IMR-90 (cell line): Measurements from ENCODE around the gene SLC22A5. TPM values are rescaled to one million over a fixed set of nuclear protein-coding genes. Genes with fewer than 3 reads are reported as not detected.

Experiments used
- ATAC-seq: fragments of 200-7000 bp; cut with Tn5 transposase; 2 replicates; pipeline ENCODE4 v1.9.1; 2020; ENCODE audit warnings: low read depth, mild to moderate bottlenecking, moderate library complexity
- BruUV-seq: library from RNA; stranded (reverse); fragments of 400-500 nt; replicated peaks from 2 replicates; lab custom pipeline; 2021; lab: Mats Ljungman, UMichigan
- CTCF ChIA-PET: fragments of 300-600 bp; formaldehyde crosslinking; extraction: SDS; loops from one replicate; lab custom pipeline; 2021; ENCODE audit warnings: antibody characterized with exemption; lab: Yijun Ruan, JAX
- POLR2A ChIA-PET: fragments of 300-600 bp; sonication (Branson Sonifier 250); formaldehyde crosslinking; loops from one replicate; lab custom pipeline; 2022; ENCODE audit warnings: antibody characterized with exemption; ENCODE audit not compliant: unreplicated experiment; lab: Charles Lee
- DNase-seq: peaks from one replicate; pipeline ENCODE4 v3.0.0; 2013
- H2AFZ ChIP-seq: replicated peaks from 2 replicates; pipeline ENCODE3; 2013; ENCODE audit warnings: low read length, mild to moderate bottlenecking; ENCODE audit not compliant: poor library complexity
- H2AK5ac ChIP-seq: 2 replicates; pipeline ENCODE4 v1.6.1; 2013; ENCODE audit warnings: low read depth, low read length, inconsistent platforms
- H2AK9ac ChIP-seq: replicated peaks from 2 replicates; pipeline ENCODE3; 2013; ENCODE audit warnings: mild to moderate bottlenecking, low read depth, low read length, moderate library complexity; ENCODE audit not compliant: poor library complexity
- H2BK120ac ChIP-seq: 2 replicates; pipeline ENCODE4 v1.6.1; 2013; ENCODE audit warnings: low read depth, low read length, inconsistent platforms
- H2BK15ac ChIP-seq: 3 replicates; pipeline ENCODE4 v1.6.1; 2013; ENCODE audit warnings: low read depth, low read length, inconsistent platforms
- H2BK20ac ChIP-seq: 2 replicates; pipeline ENCODE4 v1.6.1; 2013; ENCODE audit warnings: low read depth, mild to moderate bottlenecking, inconsistent platforms, low read length, moderate library complexity
- H2BK5ac ChIP-seq: 2 replicates; pipeline ENCODE4 v1.6.1; 2013; ENCODE audit warnings: mild to moderate bottlenecking, low read depth, low read length, inconsistent platforms; ENCODE audit not compliant: poor library complexity, severe bottlenecking
- H3K14ac ChIP-seq: replicated peaks from 2 replicates; pipeline ENCODE4 v1.6.1; 2013; ENCODE audit warnings: low read depth, low read length, inconsistent platforms
- H3K18ac ChIP-seq: 2 replicates; pipeline ENCODE4 v1.6.1; 2013; ENCODE audit warnings: low read depth, low read length, control low read depth
- H3K23ac ChIP-seq: 2 replicates; pipeline ENCODE4 v1.6.1; 2013; ENCODE audit warnings: low read depth, low read length, inconsistent platforms
- H3K27ac ChIP-seq: 2 replicates; pipeline ENCODE4 v1.5.1; 2013; ENCODE audit warnings: mild to moderate bottlenecking, control low read depth, low read length; ENCODE audit not compliant: insufficient read depth
- H3K27me3 ChIP-seq: 2 replicates; pipeline ENCODE4 v1.6.1; 2013; ENCODE audit warnings: low read length; ENCODE audit not compliant: control insufficient read depth, insufficient read depth
- H3K36me3 ChIP-seq: 2 replicates; pipeline ENCODE4 v1.6.1; 2013; ENCODE audit warnings: low read length, mixed read lengths; ENCODE audit not compliant: control insufficient read depth, insufficient read depth
- H3K4ac ChIP-seq: 2 replicates; pipeline ENCODE4 v1.6.1; 2013; ENCODE audit warnings: low read depth, low read length, inconsistent platforms
- H3K4me1 ChIP-seq: 2 replicates; pipeline ENCODE4 v1.6.1; 2013; ENCODE audit warnings: low read length, mixed read lengths; ENCODE audit not compliant: control insufficient read depth, insufficient read depth
- H3K4me2 ChIP-seq: 2 replicates; pipeline ENCODE4 v1.6.1; 2013; ENCODE audit warnings: low read depth, mild to moderate bottlenecking, control low read depth, low read length, moderate library complexity
- H3K4me3 ChIP-seq: 2 replicates; pipeline ENCODE4 v1.5.1; 2013; ENCODE audit warnings: low read depth, mild to moderate bottlenecking, control low read depth, low read length, moderate library complexity; ENCODE audit not compliant: insufficient read depth
- H3K56ac ChIP-seq: 2 replicates; pipeline ENCODE4 v1.6.1; 2013; ENCODE audit warnings: low read length, inconsistent platforms; ENCODE audit not compliant: insufficient read depth; ENCODE audit errors: extremely low read depth
- H3K79me1 ChIP-seq, 2 experiments: 2 replicates each; pipeline ENCODE4 v1.6.1; 2013; ENCODE audit warnings: low read length in 2 of 2, inconsistent platforms in 1 of 2, low read depth in 1 of 2
- H3K9ac ChIP-seq: 2 replicates; pipeline ENCODE4 v1.6.1; 2013; ENCODE audit warnings: low read depth, low read length, control low read depth
- H3K9me1 ChIP-seq: 2 replicates; pipeline ENCODE4 v1.6.1; 2013; ENCODE audit warnings: low read length, inconsistent platforms; ENCODE audit not compliant: insufficient read depth
- H3K9me3 ChIP-seq: 2 replicates; pipeline ENCODE4 v1.6.1; 2013; ENCODE audit warnings: low read length; ENCODE audit not compliant: control insufficient read depth, insufficient read depth
- H4K20me1 ChIP-seq: 2 replicates; pipeline ENCODE4 v1.6.1; 2013; ENCODE audit warnings: low read length, inconsistent platforms; ENCODE audit not compliant: insufficient read depth
- H4K5ac ChIP-seq: 2 replicates; pipeline ENCODE4 v1.6.1; 2013; ENCODE audit warnings: mild to moderate bottlenecking, low read depth, low read length, control low read depth
- H4K8ac ChIP-seq, 2 experiments: 2 replicates each; pipeline ENCODE4 v1.6.1; 2013; ENCODE audit warnings: low read depth in 2 of 2, low read length in 2 of 2, control low read depth in 1 of 2, inconsistent platforms in 1 of 2
- H4K91ac ChIP-seq: 2 replicates; pipeline ENCODE4 v1.6.1; 2013; ENCODE audit warnings: low read depth, low read length, inconsistent platforms; ENCODE audit not compliant: insufficient read depth
- BHLHE40 ChIP-seq: fragments of 150-350 bp; IDR thresholded peaks from 2 replicates; pipeline ENCODE4 v1.6.1; 2016; ENCODE audit warnings: mild to moderate bottlenecking, low read depth, low read length
- CEBPB ChIP-seq: IDR thresholded peaks from 2 replicates; pipeline ENCODE4 v1.6.1; 2012; ENCODE audit warnings: low read depth, low read length, improper control_type of control experiment
- CHD1 ChIP-seq: IDR thresholded peaks from 2 replicates; pipeline ENCODE4 v1.6.1; 2012; ENCODE audit warnings: low read depth, low read length, improper control_type of control experiment
- ELK1 ChIP-seq: fragments of 150-350 bp; IDR thresholded peaks from 2 replicates; pipeline ENCODE4 v1.6.1; 2016; ENCODE audit warnings: low read depth, mild to moderate bottlenecking, low read length, moderate library complexity, borderline replicate concordance
- FOS ChIP-seq: fragments of 150-350 bp; IDR thresholded peaks from 2 replicates; pipeline ENCODE4 v1.6.1; 2016; ENCODE audit warnings: low read depth, low read length
- MAFK ChIP-seq: IDR thresholded peaks from 2 replicates; pipeline ENCODE4 v1.6.1; 2012; ENCODE audit warnings: low read depth, low read length, improper control_type of control experiment
- MAZ ChIP-seq: IDR thresholded peaks from 2 replicates; pipeline ENCODE4 v1.6.1; 2012; ENCODE audit warnings: low read depth, mild to moderate bottlenecking, low read length, improper control_type of control experiment, moderate library complexity, borderline replicate concordance
- MXI1 ChIP-seq: IDR thresholded peaks from 2 replicates; pipeline ENCODE4 v1.6.1; 2012; ENCODE audit warnings: low read depth, mild to moderate bottlenecking, low read length, moderate library complexity, borderline replicate concordance
- POLR2A ChIP-seq: IDR thresholded peaks from 2 replicates; pipeline ENCODE4 v1.6.1; 2012; ENCODE audit warnings: mild to moderate bottlenecking, low read depth, low read length
- RAD21 ChIP-seq: IDR thresholded peaks from 2 replicates; pipeline ENCODE4 v1.6.1; 2012; ENCODE audit warnings: low read length, improper control_type of control experiment
- RCOR1 ChIP-seq: IDR thresholded peaks from 2 replicates; pipeline ENCODE4 v1.6.1; 2012; ENCODE audit warnings: mild to moderate bottlenecking, low read length, improper control_type of control experiment; ENCODE audit not compliant: insufficient replicate concordance
- SMC3 ChIP-seq: fragments of 150-350 bp; IDR thresholded peaks from 2 replicates; pipeline ENCODE4 v1.6.1; 2016; ENCODE audit warnings: low read depth, mild to moderate bottlenecking, antibody characterized with exemption, low read length, moderate library complexity
- WGBS, 2 experiments: methylation state at CpG; one replicate each; pipeline versions ENCODE4 v1.1.5 to v1.1.7; 2013; ENCODE audit warnings: missing lambda C conversion rate in 2 of 2; ENCODE audit not compliant: insufficient read length in 1 of 2; ENCODE audit errors: extremely low coverage in 2 of 2; 5-methylcytosine and 5-hydroxymethylcytosine counted together
- dilution Hi-C: fragments of 300-500 bp; cut with HindIII; formaldehyde crosslinking; loops from one replicate; pipeline ENCODE4 v1.14.3; 2018; ENCODE audit warnings: low sequenced_read_pairs; ENCODE audit not compliant: unreplicated experiment
- in situ Hi-C: fragments of 300-500 bp; cut with MboI; formaldehyde crosslinking; loops from 3 replicates; pipeline ENCODE4 v1.14.3; 2019; ENCODE audit warnings: low sequenced_read_pairs, inconsistent platforms, mixed read lengths
- intact Hi-C: fragments of 100-400 bp; cut with micrococcal nuclease; formaldehyde crosslinking; loops from 2 replicates; pipeline ENCODE4 v1.10.0; 2022
- polyA plus RNA-seq, 3 experiments: library from polyadenylated mRNA; depleted of rRNA; stranded (reverse); fragments of >200 nt; gene quantifications; 2 replicates each; pipeline ENCODE4 v1.2.3, GENCODE V29; 2012; ENCODE audit warnings: low replicate concordance in 1 of 3
- total RNA-seq: library from RNA; depleted of rRNA; stranded (reverse); fragments of >200 nt; gene quantifications from 2 replicates; pipeline ENCODE4 v1.2.3, GENCODE V29; 2012
- TF ChIP-seq, protein P1 (sequence below): fragments of 150-350 bp; IDR thresholded peaks from 2 replicates; pipeline ENCODE4 v1.6.1; 2017; ENCODE audit warnings: mild to moderate bottlenecking, antibody characterized with exemption, low read length, low read depth
- TF ChIP-seq, protein P2 (sequence below): conservative IDR thresholded peaks from 2 replicates; pipeline ENCODE4 v1.5.1; 2012; ENCODE audit warnings: mild to moderate bottlenecking, low read depth, low read length, improper control_type of control experiment

SLC22A5 gene
- total and polyA plus RNA-seq, 2 of the 4 experiments (the other 2 are of a cell fraction): 6.1 to 7.1 TPM

DNA sequence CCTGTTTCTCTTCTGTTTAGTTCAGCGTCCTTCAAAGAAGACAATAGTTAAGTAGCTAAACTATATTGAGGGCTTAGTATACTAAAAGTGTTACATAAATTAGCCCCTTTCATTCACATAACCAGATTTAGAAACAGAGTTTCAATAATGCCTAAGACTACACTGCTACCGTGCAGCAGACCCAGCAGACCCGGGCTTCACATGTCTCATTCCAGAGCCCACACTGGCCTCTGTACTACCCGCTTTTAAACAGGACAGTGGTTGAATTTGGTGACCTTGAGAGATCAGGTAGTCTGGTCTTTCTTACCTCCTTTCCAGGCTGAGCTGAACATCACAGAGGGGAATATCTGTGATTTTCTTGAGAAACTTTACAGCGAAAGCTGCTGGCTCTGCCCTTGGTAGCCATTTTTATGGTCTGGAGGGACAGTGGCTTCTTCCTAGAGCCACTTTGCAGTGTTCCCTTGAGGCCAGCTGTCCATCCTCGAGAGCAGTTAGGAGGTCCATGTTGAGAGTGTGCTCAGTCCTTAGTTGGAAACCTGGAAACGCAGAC is 56.5 kb downstream of the SLC22A5 start:
- peak overlapping the region; percentile 95 for H2BK120ac ChIP-seq
- DNase-seq (no peak), ATAC-seq (no peak; the same call in 1 of the 2 replicates)
- in situ Hi-C loops (no loop called here), dilution Hi-C loops (no loop called here), intact Hi-C loops (no loop called here)
- 100% methylated on average over 2 of the region's 7 CpGs; no CpG with 5 or more reads in 1 of the 2 experiments for WGBS, 2 experiments
- H3K79me1 ChIP-seq: peaks cover 23 to 83% of the 10 kb centered on the region in 2 experiments; a peak in 3 of 4 replicates
- ChIA-PET CTCF (interaction anchor here (0.6 to 2.0 kb wide), 11 partner anchors 11 to 80 kb away, joined by 3 to 11 read pairs (median 3); partner anchors contain the start of gene IRF1), POLR2A (interaction anchor here (0.9 to 1.7 kb wide), 2 partner anchors 14 to 71 kb away, joined by 4 to 5 read pairs; no protein-coding TSS in a partner anchor)
- H4K20me1 ChIP-seq: no peaks in the 10 kb centered on the region
- no TSS peak for BruUV-seq
- peak overlapping the region; percentile 98 for H3K4ac ChIP-seq
- H3K18ac ChIP-seq: peak overlapping the region; percentile 74
- peak overlapping the region; percentile 58 for H3K4me2 ChIP-seq
- H2BK15ac ChIP-seq: peak overlapping the region; percentile 92
- H4K8ac ChIP-seq: peak overlapping the region; percentile 54 to 98; a peak in 3 of 4 replicates
- H2AK9ac ChIP-seq: peak overlapping the region; percentile 97
- H3K9ac ChIP-seq: peak overlapping the region; percentile 5; the same call in 1 of the 2 replicates
- H2AK5ac ChIP-seq: peak overlapping the region; percentile 93
- no peaks in the 10 kb centered on the region for H3K9me3 ChIP-seq
- peak overlapping the region; percentile 90 for H3K27ac ChIP-seq
- peak overlapping the region; percentile 96 for H2BK20ac ChIP-seq
- H4K91ac ChIP-seq: peak overlapping the region; percentile 96
- peak overlapping the region; percentile 92 for H3K14ac ChIP-seq
- peak overlapping the region; percentile 94 for H2BK5ac ChIP-seq
- no peaks in the 10 kb centered on the region for H3K27me3 ChIP-seq
- peaks cover 2% of the 10 kb centered on the region; the same call in 1 of the 2 replicates for H3K36me3 ChIP-seq
- H2AFZ ChIP-seq: peak overlapping the region; percentile 56
- H3K56ac ChIP-seq: peak overlapping the region; percentile 80
- H3K4me1 ChIP-seq: peaks cover 51% of the 10 kb centered on the region
- no peak overlapping the region for H3K4me3 ChIP-seq
- H4K5ac ChIP-seq: peak overlapping the region; percentile 87
- H3K9me1 ChIP-seq: peaks cover 50% of the 10 kb centered on the region
- TF ChIP-seq POLR2A: no peak; the same call in 1 of the 2 replicates
- no peak for TF ChIP-seq MAFK
- TF ChIP-seq SMC3: no peak
- no peak for TF ChIP-seq CHD1
- no peak for TF ChIP-seq CEBPB
- no peak for TF ChIP-seq RAD21
- TF ChIP-seq, protein P1, sequence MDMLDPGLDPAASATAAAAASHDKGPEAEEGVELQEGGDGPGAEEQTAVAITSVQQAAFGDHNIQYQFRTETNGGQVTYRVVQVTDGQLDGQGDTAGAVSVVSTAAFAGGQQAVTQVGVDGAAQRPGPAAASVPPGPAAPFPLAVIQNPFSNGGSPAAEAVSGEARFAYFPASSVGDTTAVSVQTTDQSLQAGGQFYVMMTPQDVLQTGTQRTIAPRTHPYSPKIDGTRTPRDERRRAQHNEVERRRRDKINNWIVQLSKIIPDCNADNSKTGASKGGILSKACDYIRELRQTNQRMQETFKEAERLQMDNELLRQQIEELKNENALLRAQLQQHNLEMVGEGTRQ: no peak
- TF ChIP-seq MAZ: no peak
- no peak for TF ChIP-seq ELK1
- TF ChIP-seq RCOR1: no peak
- no peak for TF ChIP-seq FOS
- TF ChIP-seq, protein P2, sequence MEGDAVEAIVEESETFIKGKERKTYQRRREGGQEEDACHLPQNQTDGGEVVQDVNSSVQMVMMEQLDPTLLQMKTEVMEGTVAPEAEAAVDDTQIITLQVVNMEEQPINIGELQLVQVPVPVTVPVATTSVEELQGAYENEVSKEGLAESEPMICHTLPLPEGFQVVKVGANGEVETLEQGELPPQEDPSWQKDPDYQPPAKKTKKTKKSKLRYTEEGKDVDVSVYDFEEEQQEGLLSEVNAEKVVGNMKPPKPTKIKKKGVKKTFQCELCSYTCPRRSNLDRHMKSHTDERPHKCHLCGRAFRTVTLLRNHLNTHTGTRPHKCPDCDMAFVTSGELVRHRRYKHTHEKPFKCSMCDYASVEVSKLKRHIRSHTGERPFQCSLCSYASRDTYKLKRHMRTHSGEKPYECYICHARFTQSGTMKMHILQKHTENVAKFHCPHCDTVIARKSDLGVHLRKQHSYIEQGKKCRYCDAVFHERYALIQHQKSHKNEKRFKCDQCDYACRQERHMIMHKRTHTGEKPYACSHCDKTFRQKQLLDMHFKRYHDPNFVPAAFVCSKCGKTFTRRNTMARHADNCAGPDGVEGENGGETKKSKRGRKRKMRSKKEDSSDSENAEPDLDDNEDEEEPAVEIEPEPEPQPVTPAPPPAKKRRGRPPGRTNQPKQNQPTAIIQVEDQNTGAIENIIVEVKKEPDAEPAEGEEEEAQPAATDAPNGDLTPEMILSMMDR: no peak
- no peak for TF ChIP-seq BHLHE40
- no peak for TF ChIP-seq MXI1
- peak overlapping the region; percentile 93 for H3K23ac ChIP-seq
